Type B pancreatic cell (in vitro differentiated cells): ENCODE measurements around the gene SESTD1. TPM values are rescaled to one million over a fixed set of nuclear protein-coding genes. Genes with fewer than 3 reads are reported as not detected.

Experiments used
- DNase-seq: peaks from one replicate; pipeline ENCODE4 v3.0.0; 2021; ENCODE audit warnings: mixed read lengths; ENCODE audit not compliant: unreplicated experiment; ENCODE audit errors: extremely low spot score
- H3K27ac Mint-ChIP-seq: 2 replicates; pipeline ENCODE4 v1.8.0; 2021; ENCODE audit warnings: mild to moderate bottlenecking, mixed read lengths
- H3K27me3 Mint-ChIP-seq: 2 replicates; pipeline ENCODE4 v1.8.0; 2021; ENCODE audit warnings: mixed read lengths
- H3K36me3 Mint-ChIP-seq: 2 replicates; pipeline ENCODE4 v1.8.0; 2021; ENCODE audit warnings: mixed read lengths
- H3K4me1 Mint-ChIP-seq: one replicate; pipeline ENCODE4 v1.8.0; 2021; ENCODE audit warnings: mixed read lengths; ENCODE audit not compliant: unreplicated experiment
- H3K4me3 Mint-ChIP-seq: 2 replicates; pipeline ENCODE4 v1.8.0; 2021; ENCODE audit warnings: mild to moderate bottlenecking, mixed read lengths
- H3K9me3 Mint-ChIP-seq: 2 replicates; pipeline ENCODE4 v1.8.0; 2021; ENCODE audit warnings: mixed read lengths
- total RNA-seq: library from RNA; stranded (reverse); gene quantifications from 2 replicates; pipeline ENCODE4 v1.2.1, GENCODE V29; 2021; ENCODE audit warnings: low replicate concordance
- TF ChIP-seq, protein P1 (sequence below): fragments of 200-600 bp; sonication (generic); conservative IDR thresholded peaks from 2 replicates; pipeline ENCODE4 v1.5.0; 2021; ENCODE audit warnings: antibody characterized with exemption, mild to moderate bottlenecking

The SESTD1 gene
- total RNA-seq, 1 donor from 2014 or later: 75.9 TPM

DNA sequence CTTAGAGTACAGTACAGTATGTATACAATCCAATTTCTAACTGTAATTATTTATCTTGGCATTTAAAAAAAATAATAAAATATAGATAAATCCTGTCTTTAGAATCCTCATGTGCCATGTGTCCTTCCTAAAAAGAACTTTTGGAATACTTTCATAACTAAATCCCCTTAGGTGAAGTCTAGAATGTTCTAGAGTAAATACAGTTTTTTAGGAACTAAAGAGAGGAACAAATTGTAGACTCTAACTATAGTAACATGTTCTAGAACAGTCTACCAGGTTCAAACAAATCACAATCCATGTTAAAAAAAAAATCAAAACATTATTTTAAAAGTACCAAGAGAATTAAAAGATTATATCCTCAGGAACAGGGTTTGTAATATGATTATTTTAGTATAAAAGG, 134.1 kb downstream of the SESTD1 start:
- Mint-ChIP-seq H3K36me3 (peaks cover 3% of the 10 kb centered on the region), H3K27me3 (no peaks in the 10 kb centered on the region), H3K27ac (no peak overlapping the region), H3K4me1 (no peaks in the 10 kb centered on the region), H3K4me3 (no peak overlapping the region), H3K9me3 (no peaks in the 10 kb centered on the region)
- TF ChIP-seq, protein P1, sequence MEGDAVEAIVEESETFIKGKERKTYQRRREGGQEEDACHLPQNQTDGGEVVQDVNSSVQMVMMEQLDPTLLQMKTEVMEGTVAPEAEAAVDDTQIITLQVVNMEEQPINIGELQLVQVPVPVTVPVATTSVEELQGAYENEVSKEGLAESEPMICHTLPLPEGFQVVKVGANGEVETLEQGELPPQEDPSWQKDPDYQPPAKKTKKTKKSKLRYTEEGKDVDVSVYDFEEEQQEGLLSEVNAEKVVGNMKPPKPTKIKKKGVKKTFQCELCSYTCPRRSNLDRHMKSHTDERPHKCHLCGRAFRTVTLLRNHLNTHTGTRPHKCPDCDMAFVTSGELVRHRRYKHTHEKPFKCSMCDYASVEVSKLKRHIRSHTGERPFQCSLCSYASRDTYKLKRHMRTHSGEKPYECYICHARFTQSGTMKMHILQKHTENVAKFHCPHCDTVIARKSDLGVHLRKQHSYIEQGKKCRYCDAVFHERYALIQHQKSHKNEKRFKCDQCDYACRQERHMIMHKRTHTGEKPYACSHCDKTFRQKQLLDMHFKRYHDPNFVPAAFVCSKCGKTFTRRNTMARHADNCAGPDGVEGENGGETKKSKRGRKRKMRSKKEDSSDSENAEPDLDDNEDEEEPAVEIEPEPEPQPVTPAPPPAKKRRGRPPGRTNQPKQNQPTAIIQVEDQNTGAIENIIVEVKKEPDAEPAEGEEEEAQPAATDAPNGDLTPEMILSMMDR: no peak
- DNase-seq: no peak

DNA sequence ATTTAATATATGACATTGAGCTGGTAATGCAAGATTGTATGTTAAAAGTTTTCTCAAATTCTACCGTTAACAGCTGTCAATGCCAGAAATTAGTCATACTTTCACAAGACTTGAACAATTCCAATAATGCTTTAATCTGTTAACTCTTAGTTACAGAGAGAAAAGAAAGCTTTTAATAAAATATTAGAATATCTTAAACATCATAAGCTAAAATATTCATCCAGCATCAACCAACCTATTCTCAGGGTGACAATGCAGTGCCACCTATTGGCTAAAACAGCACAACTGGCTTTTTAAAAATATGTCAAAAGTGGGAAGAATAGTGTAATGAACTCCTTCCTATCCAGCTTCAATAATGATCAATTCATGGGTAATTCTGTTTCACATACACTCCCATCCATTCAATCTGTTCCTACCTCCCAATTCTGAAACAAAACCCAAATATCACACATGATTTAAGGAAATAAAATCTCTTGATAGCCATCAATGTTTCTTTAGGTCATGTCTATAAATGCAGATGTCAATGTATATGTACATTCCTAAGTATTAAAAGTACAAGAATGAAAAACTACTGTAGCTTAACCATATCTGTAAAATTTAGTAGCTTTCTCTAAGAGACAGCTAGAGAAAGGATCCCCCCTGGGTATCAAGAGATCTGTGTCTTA, 134.9 kb downstream of the SESTD1 start:
- Mint-ChIP-seq H3K4me1 (no peaks in the 10 kb centered on the region), H3K27me3 (no peaks in the 10 kb centered on the region), H3K4me3 (no peak overlapping the region), H3K36me3 (peaks cover 3% of the 10 kb centered on the region), H3K9me3 (no peaks in the 10 kb centered on the region), H3K27ac (no peak overlapping the region)
- TF ChIP-seq, protein P1: peak; percentile 67
- no peak for DNase-seq

GRCh38 chr2:179125404-179125803, 139.2 kb downstream of the SESTD1 start:
- Mint-ChIP-seq H3K27ac (no peak overlapping the region), H3K4me3 (no peak overlapping the region), H3K27me3 (no peaks in the 10 kb centered on the region), H3K36me3 (peaks cover 13% of the 10 kb centered on the region), H3K9me3 (no peaks in the 10 kb centered on the region), H3K4me1 (no peaks in the 10 kb centered on the region)
- DNase-seq: no peak
- TF ChIP-seq, protein P1: no peak

- no peak overlapping the region for H3K27ac Mint-ChIP-seq
- TF ChIP-seq, protein P1: no peak
These were observed 140.3 kb downstream of the SESTD1 start for GRCh38 chr2:179124282-179124681.

DNA sequence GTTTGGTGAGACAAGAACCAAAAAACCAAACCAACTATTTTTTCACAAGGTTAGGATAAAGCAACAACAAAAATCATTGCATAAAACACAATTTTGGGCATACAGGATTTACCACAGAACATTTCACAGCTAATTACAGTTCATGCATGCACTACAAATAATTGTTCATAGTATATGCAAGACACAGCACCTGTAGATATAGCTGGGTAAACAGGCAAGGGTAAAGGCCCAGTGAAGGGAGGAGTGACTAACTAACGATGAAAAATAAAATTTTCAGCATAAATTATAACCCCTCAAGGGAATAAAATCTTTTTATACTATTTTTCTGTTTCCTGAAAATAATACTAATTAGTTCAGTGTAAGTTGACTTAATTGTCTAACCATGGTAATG, 141.4 kb downstream of the SESTD1 start:
- no peaks in the 10 kb centered on the region for H3K9me3 Mint-ChIP-seq
- no peaks in the 10 kb centered on the region for H3K4me1 Mint-ChIP-seq
- no peak overlapping the region for H3K4me3 Mint-ChIP-seq
- TF ChIP-seq, protein P1: no peak
- no peaks in the 10 kb centered on the region for H3K27me3 Mint-ChIP-seq
- no peak overlapping the region for H3K27ac Mint-ChIP-seq
- DNase-seq: no peak
- H3K36me3 Mint-ChIP-seq: peaks cover 27% of the 10 kb centered on the region

More at GRCh38 chr2:179124282-179124681, 140.3 kb downstream of the SESTD1 start:
- peaks cover 21% of the 10 kb centered on the region for H3K36me3 Mint-ChIP-seq
- no peaks in the 10 kb centered on the region for H3K27me3 Mint-ChIP-seq
- no peaks in the 10 kb centered on the region for H3K4me1 Mint-ChIP-seq
- no peak overlapping the region for H3K4me3 Mint-ChIP-seq
- no peaks in the 10 kb centered on the region for H3K9me3 Mint-ChIP-seq
- no peak for DNase-seq

DNA sequence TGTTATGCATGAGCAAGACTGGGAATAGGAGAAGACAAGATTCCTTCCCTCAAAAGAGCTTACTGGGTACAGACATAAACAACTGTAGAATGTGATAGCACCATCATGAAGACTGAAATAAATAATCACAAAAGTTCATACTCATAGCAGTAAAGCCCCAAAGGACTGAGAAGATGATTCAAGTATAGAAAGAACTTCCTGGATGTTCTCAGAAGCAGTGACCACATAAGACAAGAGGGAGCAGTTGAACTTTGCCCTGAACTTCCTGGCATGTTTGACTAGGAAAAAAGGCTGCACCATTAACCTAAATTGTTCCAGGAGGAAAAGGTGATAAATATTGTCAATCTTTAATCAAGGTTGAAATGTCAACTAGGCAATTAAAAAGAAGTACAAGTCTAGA, 156.9 kb downstream of the SESTD1 start:
- H3K36me3 Mint-ChIP-seq: peaks cover 38% of the 10 kb centered on the region
- no peaks in the 10 kb centered on the region for H3K27me3 Mint-ChIP-seq
- H3K9me3 Mint-ChIP-seq: peaks cover 4% of the 10 kb centered on the region
- TF ChIP-seq, protein P1: no peak
- no peak for DNase-seq
- H3K27ac Mint-ChIP-seq: peak overlapping the region; percentile 21
- H3K4me3 Mint-ChIP-seq: no peak overlapping the region
- peaks cover 17% of the 10 kb centered on the region for H3K4me1 Mint-ChIP-seq
